ENCODE results near the gene DIAPH3.

GRCh38 chr13:59653916-59654315 is 509.8 kb downstream of the DIAPH3 start:
- TF ChIP-seq TEAD4 (CRISPR knock-in tag; IDR thresholded peaks at IDR 0.05) (no peak), CTCF (IDR thresholded peaks at IDR 0.05) (no peak), FOXJ3 (CRISPR knock-in tag; IDR thresholded peaks at IDR 0.05; ENCODE audit: borderline replicate concordance) (no peak), TP53 (CRISPR knock-in tag; IDR thresholded peaks at IDR 0.05) (no peak), CREB1 (CRISPR knock-in tag; IDR thresholded peaks at IDR 0.05) (no peak), IRF2 (CRISPR knock-in tag; IDR thresholded peaks at IDR 0.05; ENCODE audit: borderline replicate concordance, low read depth) (no peak), ZNF121 (CRISPR knock-in tag; IDR thresholded peaks at IDR 0.05) (no peak), ZBTB21 (CRISPR knock-in tag; IDR thresholded peaks at IDR 0.05; ENCODE audit: borderline replicate concordance) (no peak)

All from WTC11 (cell line).